ENCODE data around the gene RBBP6.
"Not testable (repeated sequence)": the region's sequence is repeated elsewhere in the genome, so short reads cannot be mapped to it uniquely, and the experiment has no call there.

The RBBP6 gene

GRCh38 chr16:24562811-24563210 is 23.4 kb downstream of the RBBP6 start:
- in situ Hi-C loops (cut with MboI; ENCODE audit: low sequenced_read_pairs), result loop anchor here (25.0 kb wide), 1 partner anchor 249 kb away; no protein-coding TSS in a partner anchor

- in situ Hi-C loops (cut with MboI; ENCODE audit: low sequenced_read_pairs), result loop anchor here (25.0 kb wide), 1 partner anchor 244 kb away; no protein-coding TSS in a partner anchor
Measured at GRCh38 chr16:24568392-24568791, 29.0 kb downstream of the RBBP6 start.

- in situ Hi-C loops (cut with MboI; ENCODE audit: low sequenced_read_pairs), result loop anchor here (25.0 kb wide), 1 partner anchor 241 kb away; no protein-coding TSS in a partner anchor
Measured at GRCh38 chr16:24571096-24571495, 31.7 kb downstream of the RBBP6 start.

GRCh38 chr16:24572069-24572468 is 32.7 kb downstream of the RBBP6 start:
- in situ Hi-C loops (cut with MboI; ENCODE audit: low sequenced_read_pairs), result loop anchor here (25.0 kb wide), 1 partner anchor 240 kb away; no protein-coding TSS in a partner anchor

- in situ Hi-C loops (cut with MboI; ENCODE audit: low sequenced_read_pairs), result loop anchor here (25.0 kb wide), 1 partner anchor 239 kb away; no protein-coding TSS in a partner anchor
Measured at GRCh38 chr16:24573141-24573540, 33.8 kb downstream of the RBBP6 start.

GRCh38 chr16:24574515-24575485 is 35.4 kb downstream of the RBBP6 start:
- in situ Hi-C loops (cut with MboI; ENCODE audit: low sequenced_read_pairs), result loop anchor here (25.0 kb wide), 1 partner anchor 238 kb away; no protein-coding TSS in a partner anchor

- in situ Hi-C loops (cut with MboI; ENCODE audit: low sequenced_read_pairs), result not testable (repeated sequence)
Measured at GRCh38 chr16:24575791-24576190, 36.4 kb downstream of the RBBP6 start.

- in situ Hi-C loops (cut with MboI; ENCODE audit: low sequenced_read_pairs), result no loop called here
Measured at GRCh38 chr16:24577167-24577566, 37.8 kb downstream of the RBBP6 start.

- in situ Hi-C loops (cut with MboI; ENCODE audit: low sequenced_read_pairs), result no loop called here
Measured at GRCh38 chr16:24580665-24581064, 41.3 kb downstream of the RBBP6 start.

- in situ Hi-C loops (cut with MboI; ENCODE audit: low sequenced_read_pairs), result no loop called here
Measured at GRCh38 chr16:24583494-24583893, 44.1 kb downstream of the RBBP6 start.

- in situ Hi-C loops (cut with MboI; ENCODE audit: low sequenced_read_pairs), result no loop called here
Measured at GRCh38 chr16:24589997-24590396, 50.6 kb downstream of the RBBP6 start.

GRCh38 chr16:24598777-24599437 is 59.5 kb downstream of the RBBP6 start:
- in situ Hi-C loops (cut with MboI; ENCODE audit: low sequenced_read_pairs), result no loop called here

- in situ Hi-C loops (cut with MboI; ENCODE audit: low sequenced_read_pairs), result no loop called here
Measured at GRCh38 chr16:24609417-24609739, 70.0 kb downstream of the RBBP6 start.

GRCh38 chr16:24609740-24610415 is 70.5 kb downstream of the RBBP6 start:
- in situ Hi-C loops (cut with MboI; ENCODE audit: low sequenced_read_pairs), result no loop called here

- in situ Hi-C loops (cut with MboI; ENCODE audit: low sequenced_read_pairs), result no loop called here
Measured at GRCh38 chr16:24610416-24610755, 71.0 kb downstream of the RBBP6 start.

GRCh38 chr16:24611310-24611709 is 71.9 kb downstream of the RBBP6 start:
- in situ Hi-C loops (cut with MboI; ENCODE audit: low sequenced_read_pairs), result no loop called here

- in situ Hi-C loops (cut with MboI; ENCODE audit: low sequenced_read_pairs), result no loop called here
Measured at GRCh38 chr16:24612656-24613055, 73.3 kb downstream of the RBBP6 start.

GRCh38 chr16:24613267-24613666 is 73.9 kb downstream of the RBBP6 start:
- in situ Hi-C loops (cut with MboI; ENCODE audit: low sequenced_read_pairs), result not testable (repeated sequence)

GRCh38 chr16:24617502-24617901 is 78.1 kb downstream of the RBBP6 start:
- in situ Hi-C loops (cut with MboI; ENCODE audit: low sequenced_read_pairs), result no loop called here

Data from HL-60/S4 treated with phorbol 12-myristate 13-acetate at 8.2 ng/mL for 4 days and 3 days (cell line).